Loucy (cell line): Measurements from ENCODE around the gene AAK1.

Experiments
- H2AFZ ChIP-seq: fragments of 200-600 bp; sonication (generic); 2 replicates; pipeline ENCODE4 v1.6.0; 2016; ENCODE audit warnings: antibody characterized with exemption, mild to moderate bottlenecking, low read length, moderate library complexity
- H3F3A ChIP-seq: fragments of 200-600 bp; 2 replicates; pipeline ENCODE4 v1.6.0; 2016; ENCODE audit warnings: antibody characterized with exemption, low read depth, mild to moderate bottlenecking
- H3K27me3 ChIP-seq: fragments of 200-600 bp; sonication (generic); 2 replicates; pipeline ENCODE4 v1.6.1; 2014; ENCODE audit warnings: low read length, mild to moderate bottlenecking; ENCODE audit not compliant: insufficient read depth, poor library complexity, severe bottlenecking
- H3K36me3 ChIP-seq: fragments of 200-600 bp; sonication (generic); 2 replicates; pipeline ENCODE4 v1.6.1; 2016; ENCODE audit warnings: low read length; ENCODE audit not compliant: insufficient read depth
- H3K4me1 ChIP-seq: fragments of 200-600 bp; sonication (generic); 2 replicates; pipeline ENCODE4 v1.5.1; 2014; ENCODE audit warnings: low read length, mild to moderate bottlenecking; ENCODE audit not compliant: insufficient read depth, poor library complexity, severe bottlenecking
- H3K4me2 ChIP-seq: fragments of 200-600 bp; sonication (generic); 2 replicates; pipeline ENCODE4 v1.6.0; 2014; ENCODE audit warnings: antibody characterized with exemption, low read length, low read depth, mild to moderate bottlenecking; ENCODE audit not compliant: poor library complexity, severe bottlenecking
- H3K4me3 ChIP-seq: fragments of 200-600 bp; sonication (generic); 2 replicates; pipeline ENCODE4 v1.5.1; 2014; ENCODE audit warnings: low read length, mild to moderate bottlenecking, mixed read lengths; ENCODE audit not compliant: poor library complexity, severe bottlenecking
- H3K79me2 ChIP-seq: fragments of 200-600 bp; sonication (generic); 2 replicates; pipeline ENCODE4 v1.6.1; 2014; ENCODE audit warnings: low read length; ENCODE audit not compliant: insufficient read depth
- H3K9ac ChIP-seq: fragments of 200-600 bp; sonication (generic); 2 replicates; pipeline ENCODE4 v1.6.0; 2014; ENCODE audit warnings: mild to moderate bottlenecking, low read depth, low read length, moderate library complexity; ENCODE audit not compliant: poor library complexity, severe bottlenecking
- H3K9me2 ChIP-seq: fragments of 200-600 bp; sonication (generic); replicated peaks from 2 replicates; pipeline ENCODE4 v1.6.1; 2016; ENCODE audit warnings: low read depth, low read length, mixed read lengths
- H3K9me3 ChIP-seq: fragments of 200-600 bp; sonication (generic); 2 replicates; pipeline ENCODE4 v1.6.1; 2014; ENCODE audit warnings: mild to moderate bottlenecking, antibody characterized with exemption, low read length, low read depth; ENCODE audit not compliant: insufficient read depth
- H4K20me1 ChIP-seq: fragments of 200-600 bp; sonication (generic); 2 replicates; pipeline ENCODE4 v1.6.0; 2014; ENCODE audit warnings: antibody characterized with exemption, low read length, mild to moderate bottlenecking; ENCODE audit not compliant: insufficient read depth, poor library complexity, severe bottlenecking
- CTCF ChIP-seq: fragments of 200-600 bp; sonication (generic); conservative IDR thresholded peaks from 2 replicates; pipeline ENCODE4 v1.5.1; 2014; ENCODE audit warnings: mild to moderate bottlenecking, antibody characterized with exemption, low read length
- EZH2phosphoT487 ChIP-seq: fragments of 200-600 bp; IDR thresholded peaks from 2 replicates; pipeline ENCODE4 v1.6.1; 2018; ENCODE audit warnings: antibody characterized with exemption, mild to moderate bottlenecking, moderate library complexity, borderline replicate concordance

Gene AAK1

GRCh38 chr2:69689466-69689865 is 45.9 kb upstream of the AAK1 start:
- H3K9me2 ChIP-seq, result no peaks in the 10 kb centered on the region
- H3K4me1 ChIP-seq, result peaks cover 32% of the 10 kb centered on the region
- no peaks in the 10 kb centered on the region for H3K36me3 ChIP-seq
- no peaks in the 10 kb centered on the region for H3K9me3 ChIP-seq
- H3K4me3 ChIP-seq, result no peak overlapping the region
- no peak for TF ChIP-seq EZH2phosphoT487
- no peak for TF ChIP-seq CTCF
- no peaks in the 10 kb centered on the region; the same call in 1 of the 2 replicates for H3F3A ChIP-seq
- H3K79me2 ChIP-seq, result no peaks in the 10 kb centered on the region
- no peaks in the 10 kb centered on the region for H4K20me1 ChIP-seq
- H3K27me3 ChIP-seq, result no peaks in the 10 kb centered on the region
- H3K9ac ChIP-seq, result no peak overlapping the region
- no peak overlapping the region for H3K4me2 ChIP-seq
- H2AFZ ChIP-seq, result no peak overlapping the region

- H3K9me2 ChIP-seq, result no peaks in the 10 kb centered on the region
- H2AFZ ChIP-seq, result no peak overlapping the region
- H3K79me2 ChIP-seq, result no peaks in the 10 kb centered on the region
- H3K4me1 ChIP-seq, result peaks cover 26% of the 10 kb centered on the region
- H3K27me3 ChIP-seq, result no peaks in the 10 kb centered on the region
- no peak overlapping the region for H3K4me3 ChIP-seq
- no peaks in the 10 kb centered on the region for H3K36me3 ChIP-seq
- no peak for TF ChIP-seq EZH2phosphoT487
- no peak for TF ChIP-seq CTCF
- H3K9ac ChIP-seq, result no peak overlapping the region
- no peak overlapping the region for H3K4me2 ChIP-seq
- no peaks in the 10 kb centered on the region; the same call in 1 of the 2 replicates for H3F3A ChIP-seq
- H4K20me1 ChIP-seq, result no peaks in the 10 kb centered on the region
- no peaks in the 10 kb centered on the region for H3K9me3 ChIP-seq
These were observed 44.6 kb upstream of the AAK1 start for GRCh38 chr2:69687971-69688611.

GRCh38 chr2:69686813-69687212 is 43.3 kb upstream of the AAK1 start:
- H3F3A ChIP-seq, result no peaks in the 10 kb centered on the region
- no peaks in the 10 kb centered on the region for H3K36me3 ChIP-seq
- H3K79me2 ChIP-seq, result no peaks in the 10 kb centered on the region
- H3K9me3 ChIP-seq, result no peaks in the 10 kb centered on the region
- H3K4me1 ChIP-seq, result peaks cover 21% of the 10 kb centered on the region
- H3K9ac ChIP-seq, result no peak overlapping the region
- H4K20me1 ChIP-seq, result no peaks in the 10 kb centered on the region
- H3K27me3 ChIP-seq, result no peaks in the 10 kb centered on the region
- H3K9me2 ChIP-seq, result no peaks in the 10 kb centered on the region
- H3K4me3 ChIP-seq, result no peak overlapping the region
- no peak overlapping the region for H3K4me2 ChIP-seq
- no peak overlapping the region for H2AFZ ChIP-seq
- TF ChIP-seq EZH2phosphoT487 (no peak), CTCF (no peak)
